ENCODE results near the gene TRIM21. TPM values are rescaled to one million over a fixed set of nuclear protein-coding genes. Genes with fewer than 3 reads are reported as not detected.

The TRIM21 gene
- total RNA-seq, 4 donors from 2014 or later: 1.6 to 9.0 (median 4.2) TPM

DNA sequence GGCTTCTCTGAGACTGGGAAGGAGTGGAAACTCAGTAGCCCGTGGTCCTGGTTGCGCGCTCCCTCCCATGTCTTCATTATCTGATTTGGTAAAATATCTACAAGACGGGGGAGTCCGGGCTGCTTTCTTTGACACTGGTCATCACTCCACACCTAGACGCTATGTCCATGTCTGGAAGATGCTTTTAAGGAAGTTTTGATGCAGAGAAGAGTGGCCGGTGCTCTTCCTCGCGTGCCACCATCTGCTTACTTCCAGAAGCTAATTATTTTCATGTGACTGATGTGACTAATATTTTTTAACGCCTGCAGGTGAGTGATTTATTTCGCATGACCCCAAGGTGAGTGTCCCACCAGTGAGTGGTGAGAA lies 339 bp upstream of the TRIM21 start:
- no peaks in the 10 kb centered on the region for H3K9me3 ChIP-seq
- in situ Hi-C loops (cut with MboI; ENCODE audit: low sequenced_read_pairs in 4 of 4) (no loop called here), intact Hi-C loops (cut with DNase I; ENCODE audit: low total_unique reads) (no loop called here)
- DNase-seq (no peak), ATAC-seq (peak; percentile 17 to 21)
- peak overlapping the region; percentile 91 to 98 (median 98) for H3K4me3 ChIP-seq
- H3K27ac ChIP-seq: peak overlapping the region; percentile 81 to 84 (median 82)
- TF ChIP-seq, protein P1, sequence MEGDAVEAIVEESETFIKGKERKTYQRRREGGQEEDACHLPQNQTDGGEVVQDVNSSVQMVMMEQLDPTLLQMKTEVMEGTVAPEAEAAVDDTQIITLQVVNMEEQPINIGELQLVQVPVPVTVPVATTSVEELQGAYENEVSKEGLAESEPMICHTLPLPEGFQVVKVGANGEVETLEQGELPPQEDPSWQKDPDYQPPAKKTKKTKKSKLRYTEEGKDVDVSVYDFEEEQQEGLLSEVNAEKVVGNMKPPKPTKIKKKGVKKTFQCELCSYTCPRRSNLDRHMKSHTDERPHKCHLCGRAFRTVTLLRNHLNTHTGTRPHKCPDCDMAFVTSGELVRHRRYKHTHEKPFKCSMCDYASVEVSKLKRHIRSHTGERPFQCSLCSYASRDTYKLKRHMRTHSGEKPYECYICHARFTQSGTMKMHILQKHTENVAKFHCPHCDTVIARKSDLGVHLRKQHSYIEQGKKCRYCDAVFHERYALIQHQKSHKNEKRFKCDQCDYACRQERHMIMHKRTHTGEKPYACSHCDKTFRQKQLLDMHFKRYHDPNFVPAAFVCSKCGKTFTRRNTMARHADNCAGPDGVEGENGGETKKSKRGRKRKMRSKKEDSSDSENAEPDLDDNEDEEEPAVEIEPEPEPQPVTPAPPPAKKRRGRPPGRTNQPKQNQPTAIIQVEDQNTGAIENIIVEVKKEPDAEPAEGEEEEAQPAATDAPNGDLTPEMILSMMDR (IDR thresholded peaks at IDR 0.05 in 4 of 5, conservative IDR thresholded peaks at IDR 0.05 in 1 of 5): no peak
- no peak for TF ChIP-seq POLR2A (IDR thresholded peaks at IDR 0.05)
- H3K36me3 ChIP-seq: peaks cover 0 to 15% of the 10 kb centered on the region in 2 donors
- peaks cover 4 to 7% of the 10 kb centered on the region in 2 donors for H3K4me1 ChIP-seq
- H3K27me3 ChIP-seq: no peaks in the 10 kb centered on the region

DNA sequence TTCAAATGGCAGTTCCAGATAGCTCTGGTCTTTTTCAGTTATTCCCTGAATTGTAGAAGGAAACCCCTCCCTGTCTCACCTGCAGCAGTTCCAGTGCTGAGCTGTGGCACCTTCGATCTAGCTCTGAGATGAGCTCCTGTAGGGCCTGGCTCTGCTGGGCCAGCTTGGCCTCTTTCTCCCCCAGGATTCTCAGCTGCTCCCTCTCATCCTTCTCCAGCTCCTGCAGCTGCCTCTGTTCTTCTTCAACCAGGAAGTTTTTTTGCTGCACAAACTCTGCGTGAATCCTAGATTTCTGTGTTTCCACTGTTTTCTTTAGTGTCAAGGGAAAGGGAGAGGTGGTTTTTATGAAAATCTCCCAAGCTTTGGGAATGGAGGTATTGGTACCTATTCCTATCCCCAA lies 5.3 kb downstream of the TRIM21 start:
- no peak overlapping the region for H3K27ac ChIP-seq
- H3K27me3 ChIP-seq: no peaks in the 10 kb centered on the region
- no peaks in the 10 kb centered on the region for H3K9me3 ChIP-seq
- ATAC-seq: no peak
- peaks cover 4 to 7% of the 10 kb centered on the region in 2 donors for H3K4me1 ChIP-seq
- no peak for DNase-seq
- no peak overlapping the region for H3K4me3 ChIP-seq
- intact Hi-C loops (cut with DNase I; ENCODE audit: low total_unique reads): loop anchor here (10.0 kb wide), 1 partner anchor 57 kb away; the partner anchor contains the start of gene OR52K2
- TF ChIP-seq, protein P1 (IDR thresholded peaks at IDR 0.05 in 4 of 5, conservative IDR thresholded peaks at IDR 0.05 in 1 of 5): no peak
- no peak for TF ChIP-seq POLR2A (IDR thresholded peaks at IDR 0.05)
- in situ Hi-C loops (cut with MboI; ENCODE audit: low sequenced_read_pairs in 4 of 4): no loop called here
- peaks cover 0 to 49% of the 10 kb centered on the region in 2 donors for H3K36me3 ChIP-seq

DNA sequence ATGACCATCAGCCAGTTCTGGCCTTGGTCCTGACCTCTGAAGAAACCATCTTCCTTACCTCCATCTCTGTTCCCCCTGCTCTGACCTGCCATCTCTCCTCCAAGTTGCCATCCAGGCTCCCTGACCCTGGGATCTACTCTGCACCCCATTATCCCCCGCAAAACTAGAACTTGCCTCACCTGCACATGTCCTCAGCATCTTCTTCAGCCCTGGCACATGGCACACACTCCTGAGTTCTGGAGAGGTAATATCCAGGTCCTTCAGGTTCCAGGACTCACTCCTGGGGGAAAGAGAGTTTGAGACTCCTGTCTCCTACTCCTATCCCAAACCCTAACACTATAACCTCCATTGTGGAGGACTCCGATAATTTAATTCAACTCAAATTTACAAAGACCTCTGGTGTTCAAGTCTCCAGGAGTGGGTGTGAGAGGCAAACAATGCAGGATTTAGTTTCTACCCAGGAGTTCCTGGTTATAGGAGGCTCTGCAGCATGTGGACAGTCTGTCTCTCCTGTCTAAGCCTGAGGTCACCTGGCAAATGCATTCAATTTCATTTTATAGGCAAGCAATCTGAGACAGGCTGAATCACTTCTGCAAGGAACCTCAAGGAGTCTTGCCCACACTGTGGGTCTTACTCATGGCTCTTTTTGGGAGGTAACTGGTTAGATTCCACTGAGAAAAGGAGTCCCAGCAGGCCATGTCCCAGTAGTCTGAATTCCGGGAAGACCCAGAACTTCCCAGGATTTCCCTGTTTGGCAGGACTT lies 7.3 kb downstream of the TRIM21 start:
- in situ Hi-C loops (cut with MboI; ENCODE audit: low sequenced_read_pairs in 4 of 4): no loop called here
- H3K4me3 ChIP-seq: no peak overlapping the region
- H3K36me3 ChIP-seq: peaks cover 0 to 49% of the 10 kb centered on the region in 2 donors
- no peaks in the 10 kb centered on the region for H3K27me3 ChIP-seq
- H3K4me1 ChIP-seq: no peaks in the 10 kb centered on the region
- no peaks in the 10 kb centered on the region for H3K9me3 ChIP-seq
- DNase-seq (no peak), ATAC-seq (no peak)
- TF ChIP-seq, protein P1 (IDR thresholded peaks at IDR 0.05 in 4 of 5, conservative IDR thresholded peaks at IDR 0.05 in 1 of 5): no peak
- no peak for TF ChIP-seq POLR2A (IDR thresholded peaks at IDR 0.05)
- no peak overlapping the region for H3K27ac ChIP-seq
- intact Hi-C loops (cut with DNase I; ENCODE audit: low total_unique reads): loop anchor here (10.0 kb wide), 1 partner anchor 59 kb away; the partner anchor contains the start of gene OR52K2

DNA sequence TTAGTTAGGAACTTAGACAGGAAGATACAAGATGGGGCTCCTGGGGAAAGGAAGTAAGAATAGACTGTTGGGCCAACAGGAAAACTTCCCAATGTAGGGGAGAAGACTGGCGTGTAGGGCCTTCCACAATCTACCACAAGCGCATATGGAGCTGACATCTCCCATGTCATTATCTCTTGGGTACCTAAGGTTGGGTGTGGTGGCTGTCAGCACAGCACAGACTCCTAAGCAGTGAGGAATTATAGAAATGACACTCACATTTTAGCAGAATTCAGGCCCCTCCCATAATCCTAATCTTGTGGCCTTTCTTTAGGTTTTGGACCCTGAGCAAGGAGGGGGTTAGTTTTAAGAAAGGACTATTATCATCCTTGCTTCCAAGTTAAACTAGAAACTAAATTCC lies 11.6 kb downstream of the TRIM21 start:
- Histone ChIP-seq H3K4me3 (no peak overlapping the region), H3K27ac (no peak overlapping the region), H3K36me3 (peaks cover 0 to 22% of the 10 kb centered on the region in 2 donors), H3K4me1 (no peaks in the 10 kb centered on the region), H3K27me3 (no peaks in the 10 kb centered on the region), H3K9me3 (no peaks in the 10 kb centered on the region)
- TF ChIP-seq, protein P1 (IDR thresholded peaks at IDR 0.05 in 4 of 5, conservative IDR thresholded peaks at IDR 0.05 in 1 of 5): no peak
- no peak for TF ChIP-seq POLR2A (IDR thresholded peaks at IDR 0.05)
- no peak for DNase-seq
- no peak for ATAC-seq
- in situ Hi-C loops (cut with MboI; ENCODE audit: low sequenced_read_pairs in 4 of 4) (no loop called here), intact Hi-C loops (cut with DNase I; ENCODE audit: low total_unique reads) (loop anchor here (10.0 kb wide), 1 partner anchor 63 kb away; the partner anchor contains the start of gene OR52K2)

All from gastrocnemius medialis (tissue), 4 donors.